Osteoblast (primary cell): Measurements from ENCODE around the gene HSD17B1. TPM values are rescaled to one million over a fixed set of nuclear protein-coding genes. Genes with fewer than 3 reads are reported as not detected.

Source experiments
- DNase-seq: peaks from one replicate; pipeline ENCODE4 v3.0.0; 2011; ENCODE audit warnings: low spot score, mixed read lengths; ENCODE audit not compliant: insufficient read length; ENCODE audit errors: missing footprints
- H2AFZ ChIP-seq: 2 replicates; pipeline ENCODE4 v1.6.0; 2011; ENCODE audit warnings: mild to moderate bottlenecking, low read length
- H3K27ac ChIP-seq: 2 replicates; pipeline ENCODE4 v1.5.1; 2011; ENCODE audit warnings: mild to moderate bottlenecking, low read depth, low read length, moderate library complexity
- H3K27me3 ChIP-seq: 2 replicates; pipeline ENCODE4 v1.6.0; 2012; ENCODE audit warnings: mild to moderate bottlenecking, control low read depth, inconsistent platforms, low read length, moderate library complexity; ENCODE audit not compliant: insufficient read depth
- H3K36me3 ChIP-seq: 2 replicates; pipeline ENCODE4 v1.5.1; 2011; ENCODE audit warnings: mild to moderate bottlenecking, low read length, control low read depth, moderate library complexity; ENCODE audit not compliant: insufficient read depth
- H3K4me1 ChIP-seq: 2 replicates; pipeline ENCODE4 v1.5.1; 2011; ENCODE audit warnings: mild to moderate bottlenecking, low read length, control low read depth, moderate library complexity; ENCODE audit not compliant: insufficient read depth
- H3K4me2 ChIP-seq: 2 replicates; pipeline ENCODE4 v1.6.0; 2011; ENCODE audit warnings: mild to moderate bottlenecking, low read length; ENCODE audit not compliant: insufficient read depth
- H3K4me3 ChIP-seq: fragments of 200-600 bp; sonication (generic); 3 replicates; pipeline ENCODE4 v1.5.1; 2012; ENCODE audit warnings: mild to moderate bottlenecking, low read length, inconsistent platforms; ENCODE audit not compliant: insufficient read depth
- H3K79me2 ChIP-seq: 2 replicates; pipeline ENCODE4 v1.6.0; 2012; ENCODE audit warnings: mild to moderate bottlenecking, low read length, control low read depth, inconsistent platforms; ENCODE audit not compliant: insufficient read depth
- H3K9me3 ChIP-seq: 2 replicates; pipeline ENCODE4 v1.5.1; 2011; ENCODE audit warnings: low read depth, low read length, control low read depth
- H4K20me1 ChIP-seq: 2 replicates; pipeline ENCODE4 v1.6.0; 2012; ENCODE audit warnings: mild to moderate bottlenecking, low read length, control low read depth; ENCODE audit not compliant: insufficient read depth
- total RNA-seq: library from RNA; depleted of rRNA; stranded (reverse); fragments of >200 nt; gene quantifications from 2 replicates; pipeline ENCODE4 v1.2.3, GENCODE V29; 2012
- TF ChIP-seq, protein P1 (sequence below): IDR thresholded peaks from 2 replicates; pipeline ENCODE4 v1.5.1; 2011; ENCODE audit warnings: mild to moderate bottlenecking, low read depth, low read length, moderate library complexity; ENCODE audit errors: extremely low read depth

The HSD17B1 gene
- total RNA-seq, 1 donor = 1.1 TPM

DNA sequence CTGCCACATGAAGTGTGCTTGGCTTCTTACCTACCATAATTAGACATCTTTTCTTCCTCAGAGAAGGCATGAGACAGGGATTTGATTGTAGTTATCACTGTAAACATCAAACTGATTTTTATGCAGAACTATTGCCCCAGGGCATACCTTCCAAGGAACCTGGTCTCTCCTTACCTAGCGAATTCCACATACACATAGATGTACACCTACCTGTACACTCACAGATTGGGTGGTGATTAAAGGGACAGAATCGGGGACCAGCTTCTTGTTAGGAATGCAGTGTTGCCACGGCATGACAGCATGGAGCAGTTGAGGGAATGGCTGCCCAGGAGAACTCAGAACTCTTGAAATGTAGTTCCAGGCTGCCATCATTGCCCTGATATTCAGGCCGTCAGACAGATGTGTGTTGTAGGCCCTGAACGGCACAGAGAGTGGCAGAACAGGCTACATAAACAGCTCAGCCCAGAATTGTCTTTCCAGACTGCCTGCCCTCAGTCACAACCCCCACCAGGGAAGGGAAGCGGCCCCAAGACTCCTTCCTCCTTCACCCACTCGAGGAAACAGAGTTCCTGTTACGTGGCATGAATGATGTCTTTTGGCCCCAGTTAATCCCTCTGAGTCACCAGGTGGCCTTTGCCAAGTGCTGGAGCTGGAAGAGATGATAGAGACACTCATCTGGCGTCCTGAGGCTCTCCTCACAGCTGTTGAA is 34.5 kb upstream of the HSD17B1 start:
- H3K4me1 ChIP-seq = peaks cover 56% of the 10 kb centered on the region
- peaks cover 12% of the 10 kb centered on the region for H3K36me3 ChIP-seq
- peak overlapping the region; percentile 27 for H2AFZ ChIP-seq
- TF ChIP-seq, protein P1, sequence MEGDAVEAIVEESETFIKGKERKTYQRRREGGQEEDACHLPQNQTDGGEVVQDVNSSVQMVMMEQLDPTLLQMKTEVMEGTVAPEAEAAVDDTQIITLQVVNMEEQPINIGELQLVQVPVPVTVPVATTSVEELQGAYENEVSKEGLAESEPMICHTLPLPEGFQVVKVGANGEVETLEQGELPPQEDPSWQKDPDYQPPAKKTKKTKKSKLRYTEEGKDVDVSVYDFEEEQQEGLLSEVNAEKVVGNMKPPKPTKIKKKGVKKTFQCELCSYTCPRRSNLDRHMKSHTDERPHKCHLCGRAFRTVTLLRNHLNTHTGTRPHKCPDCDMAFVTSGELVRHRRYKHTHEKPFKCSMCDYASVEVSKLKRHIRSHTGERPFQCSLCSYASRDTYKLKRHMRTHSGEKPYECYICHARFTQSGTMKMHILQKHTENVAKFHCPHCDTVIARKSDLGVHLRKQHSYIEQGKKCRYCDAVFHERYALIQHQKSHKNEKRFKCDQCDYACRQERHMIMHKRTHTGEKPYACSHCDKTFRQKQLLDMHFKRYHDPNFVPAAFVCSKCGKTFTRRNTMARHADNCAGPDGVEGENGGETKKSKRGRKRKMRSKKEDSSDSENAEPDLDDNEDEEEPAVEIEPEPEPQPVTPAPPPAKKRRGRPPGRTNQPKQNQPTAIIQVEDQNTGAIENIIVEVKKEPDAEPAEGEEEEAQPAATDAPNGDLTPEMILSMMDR = no peak
- no peaks in the 10 kb centered on the region for H3K79me2 ChIP-seq
- H3K9me3 ChIP-seq = no peaks in the 10 kb centered on the region
- DNase-seq = peak; percentile 94
- H3K27me3 ChIP-seq = no peaks in the 10 kb centered on the region
- no peaks in the 10 kb centered on the region for H4K20me1 ChIP-seq
- peak overlapping the region; percentile 100 for H3K27ac ChIP-seq
- H3K4me3 ChIP-seq = peak overlapping the region; percentile 16
- H3K4me2 ChIP-seq = peak overlapping the region; percentile 73

DNA sequence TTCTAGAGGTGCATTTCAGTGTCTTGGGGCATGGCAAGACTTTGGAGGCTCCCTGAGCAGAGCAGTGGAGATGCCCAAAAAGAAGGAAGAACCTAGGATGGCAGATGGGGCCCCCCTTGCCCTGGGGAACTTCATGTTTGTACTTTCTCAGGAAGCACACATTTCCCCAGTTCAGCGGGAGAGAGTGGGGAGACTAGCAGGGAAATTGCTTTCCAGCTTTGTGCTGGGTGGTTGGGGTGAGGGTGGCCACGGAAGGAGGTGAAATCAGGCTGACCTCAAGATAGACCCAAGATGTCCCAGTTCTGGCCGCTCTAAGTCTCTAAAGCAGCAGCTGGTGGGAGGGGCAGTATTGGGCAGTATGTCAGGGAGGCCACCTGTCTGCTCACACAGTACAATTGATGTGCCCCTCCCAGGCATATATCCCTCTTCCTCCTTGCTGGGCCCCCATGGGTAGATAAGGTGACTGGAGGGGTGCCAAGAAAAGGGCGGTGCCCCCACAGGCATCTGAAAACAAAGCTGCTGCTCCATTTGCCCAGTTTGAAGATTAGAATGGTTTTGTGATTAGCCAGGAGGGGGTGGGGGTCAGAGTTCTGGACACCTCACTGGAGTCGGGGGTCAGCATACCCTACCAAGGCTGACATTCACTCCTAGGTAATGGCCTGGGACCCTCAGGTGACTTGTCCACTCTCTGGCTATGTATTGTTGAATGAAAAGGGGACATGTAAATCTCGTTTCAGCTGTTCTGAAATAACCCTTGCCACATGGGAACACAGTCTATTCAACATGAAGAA is 33.8 kb upstream of the HSD17B1 start:
- peaks cover 62% of the 10 kb centered on the region for H3K4me1 ChIP-seq
- peaks cover 10% of the 10 kb centered on the region for H3K36me3 ChIP-seq
- TF ChIP-seq, protein P1 = no peak
- H4K20me1 ChIP-seq = no peaks in the 10 kb centered on the region
- H3K27ac ChIP-seq = peak overlapping the region; percentile 100
- peak overlapping the region; percentile 28 for H3K4me3 ChIP-seq
- DNase-seq = peak; percentile 36
- no peaks in the 10 kb centered on the region for H3K27me3 ChIP-seq
- H2AFZ ChIP-seq = no peak overlapping the region
- no peaks in the 10 kb centered on the region for H3K9me3 ChIP-seq
- no peaks in the 10 kb centered on the region for H3K79me2 ChIP-seq
- H3K4me2 ChIP-seq = peak overlapping the region; percentile 73

DNA sequence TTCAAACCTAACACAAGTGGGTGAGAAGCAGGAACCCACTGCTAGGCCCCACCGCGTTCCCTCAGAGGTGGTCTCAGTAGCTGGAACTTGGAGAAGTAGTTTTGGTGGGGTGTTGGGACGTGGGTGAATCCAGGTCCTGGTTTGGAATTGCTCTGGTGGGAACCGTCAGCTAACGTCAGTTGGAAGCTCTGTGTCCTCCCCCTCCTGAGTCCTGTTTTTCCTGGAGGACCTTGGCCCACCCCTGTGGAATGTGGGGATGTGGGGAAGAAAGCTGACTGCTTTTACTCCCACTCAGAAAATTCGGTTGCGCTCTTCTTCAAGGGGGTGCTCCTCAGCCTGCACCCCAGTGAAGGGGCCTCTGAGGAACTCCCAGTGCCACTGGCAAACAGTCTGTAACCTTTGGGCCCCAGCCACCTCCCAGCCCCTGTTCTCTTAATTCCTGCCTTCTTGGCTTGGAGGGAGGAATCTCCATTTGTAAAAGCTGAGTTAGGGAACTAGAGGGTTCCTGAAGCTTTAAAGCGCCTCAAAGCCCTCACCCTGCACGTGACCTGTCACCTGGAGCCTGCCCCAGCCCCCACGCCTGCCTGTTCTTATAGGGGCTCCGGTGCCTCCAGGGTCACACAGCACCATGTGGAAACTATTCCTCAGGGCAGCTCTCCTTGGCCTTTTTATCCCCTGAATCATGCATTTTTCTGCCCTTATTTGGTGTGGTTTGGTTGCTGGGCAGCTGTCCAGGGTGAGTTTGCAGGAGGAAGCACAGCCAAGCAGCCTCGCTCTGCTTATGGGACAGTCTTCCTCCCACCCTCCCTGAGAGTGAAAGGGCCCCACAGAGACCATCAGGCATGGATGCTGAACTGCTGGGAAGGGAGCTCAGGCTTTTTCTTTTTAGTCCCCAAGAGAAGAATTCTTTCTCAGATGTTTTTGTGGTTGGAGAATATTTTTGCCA is 32.9 kb upstream of the HSD17B1 start:
- no peaks in the 10 kb centered on the region for H3K27me3 ChIP-seq
- H3K36me3 ChIP-seq = peaks cover 4% of the 10 kb centered on the region
- H3K4me1 ChIP-seq = peaks cover 65% of the 10 kb centered on the region
- no peaks in the 10 kb centered on the region for H4K20me1 ChIP-seq
- no peaks in the 10 kb centered on the region for H3K79me2 ChIP-seq
- H3K4me3 ChIP-seq = peak overlapping the region; percentile 37
- H2AFZ ChIP-seq = no peak overlapping the region
- H3K27ac ChIP-seq = peak overlapping the region; percentile 100
- peak overlapping the region; percentile 73 for H3K4me2 ChIP-seq
- peak; percentile 92 for DNase-seq
- no peaks in the 10 kb centered on the region for H3K9me3 ChIP-seq
- TF ChIP-seq, protein P1 = no peak
